GM18526 (cell line): ENCODE data around the gene ANKRD13A.

Source experiments
- POLR2A ChIP-seq: IDR thresholded peaks from 3 replicates; pipeline ENCODE4 v1.6.1; 2011; ENCODE audit not compliant: insufficient read length; ENCODE audit errors: extremely low read depth

Gene ANKRD13A

GRCh38 chr12:109967383-109968031 lies 31.7 kb upstream of the ANKRD13A start:
- TF ChIP-seq POLR2A = no peak

GRCh38 chr12:109968032-109968420 lies 31.2 kb upstream of the ANKRD13A start:
- TF ChIP-seq POLR2A = no peak

- no peak for TF ChIP-seq POLR2A
These were observed 30.4 kb upstream of the ANKRD13A start for GRCh38 chr12:109968801-109969200.

GRCh38 chr12:109972821-109973220 lies 26.4 kb upstream of the ANKRD13A start:
- TF ChIP-seq POLR2A = no peak

GRCh38 chr12:109981311-109981710 lies 17.9 kb upstream of the ANKRD13A start:
- no peak for TF ChIP-seq POLR2A

GRCh38 chr12:109982210-109982609 lies 17.0 kb upstream of the ANKRD13A start:
- TF ChIP-seq POLR2A = no peak

- no peak for TF ChIP-seq POLR2A
These were observed 15.6 kb upstream of the ANKRD13A start for GRCh38 chr12:109983432-109984142.

- no peak for TF ChIP-seq POLR2A
These were observed 11.6 kb upstream of the ANKRD13A start for GRCh38 chr12:109987615-109988014.

GRCh38 chr12:109988274-109988673 lies 11.0 kb upstream of the ANKRD13A start:
- TF ChIP-seq POLR2A = no peak

GRCh38 chr12:109988903-109989302 lies 10.3 kb upstream of the ANKRD13A start:
- no peak for TF ChIP-seq POLR2A

- TF ChIP-seq POLR2A = no peak
These were observed 9.8 kb upstream of the ANKRD13A start for GRCh38 chr12:109989380-109989779.

GRCh38 chr12:109991586-109991985 lies 7.6 kb upstream of the ANKRD13A start:
- no peak for TF ChIP-seq POLR2A

- TF ChIP-seq POLR2A = no peak
These were observed 6.1 kb upstream of the ANKRD13A start for GRCh38 chr12:109993091-109993490.

GRCh38 chr12:109994401-109995175 lies 4.6 kb upstream of the ANKRD13A start:
- TF ChIP-seq POLR2A = no peak

GRCh38 chr12:109995361-109995685 lies 3.9 kb upstream of the ANKRD13A start:
- no peak for TF ChIP-seq POLR2A

GRCh38 chr12:109995686-109996482 lies 3.3 kb upstream of the ANKRD13A start, which contains the start of gene GIT2:
TSS of gene GIT2 (minus strand) at chr12:109996368. CDS start at chr12:109996224, 144 bp downstream.
- TF ChIP-seq POLR2A = peak; percentile 79

GRCh38 chr12:109996483-109996853 lies 2.8 kb upstream of the ANKRD13A start:
- TF ChIP-seq POLR2A = no peak
